HepG2 (cell line): ENCODE results near the gene OSBPL2. TPM values are rescaled to one million over a fixed set of nuclear protein-coding genes. Genes with fewer than 3 reads are reported as not detected.

ENCODE experiments used
- FOXC1 ChIP-seq: sonication (generic); formaldehyde crosslinking; IDR thresholded peaks from 2 replicates; pipeline ENCODE4 v1.8.0; 2022; ENCODE audit warnings: mild to moderate bottlenecking, missing genetic modification reagents, borderline replicate concordance
- KLF13 ChIP-seq: sonication (generic); formaldehyde crosslinking; IDR thresholded peaks from 2 replicates; pipeline ENCODE4 v1.4.0; 2020; ENCODE audit warnings: mild to moderate bottlenecking, missing genetic modification reagents
- NCOA5 ChIP-seq: sonication (generic); formaldehyde crosslinking; IDR thresholded peaks from 2 replicates; pipeline ENCODE4 v1.4.0; 2020; ENCODE audit warnings: missing genetic modification reagents
- NFKB2 ChIP-seq: sonication (generic); formaldehyde crosslinking; IDR thresholded peaks from 2 replicates; pipeline ENCODE4 v1.4.0; 2020; ENCODE audit warnings: missing genetic modification reagents, borderline replicate concordance
- SMAD3 ChIP-seq: sonication (generic); formaldehyde crosslinking; IDR thresholded peaks from 2 replicates; pipeline ENCODE4 v1.4.0; 2020; ENCODE audit warnings: missing genetic modification reagents
- SP4 ChIP-seq: sonication (generic); formaldehyde crosslinking; IDR thresholded peaks from 2 replicates; pipeline ENCODE4 v1.8.1; 2023; ENCODE audit warnings: mild to moderate bottlenecking, missing genetic modification reagents
- SP5 ChIP-seq: IDR thresholded peaks from 2 replicates; pipeline ENCODE4 v1.6.1; 2016; ENCODE audit warnings: low read depth, borderline replicate concordance
- ZBTB20 ChIP-seq: sonication (generic); formaldehyde crosslinking; IDR thresholded peaks from 2 replicates; pipeline ENCODE4 v1.8.1; 2023; ENCODE audit warnings: missing genetic modification reagents, low read depth, mild to moderate bottlenecking, borderline replicate concordance
- ZFX ChIP-seq: sonication (generic); formaldehyde crosslinking; IDR thresholded peaks from 2 replicates; pipeline ENCODE4 v1.4.0; 2020; ENCODE audit warnings: mild to moderate bottlenecking, low read depth, missing genetic modification reagents, moderate library complexity
- ZNF225 ChIP-seq: sonication (generic); formaldehyde crosslinking; IDR thresholded peaks from 2 replicates; pipeline ENCODE4 v1.4.0; 2020; ENCODE audit warnings: mild to moderate bottlenecking, missing genetic modification reagents
- ZSCAN22 ChIP-seq: sonication (generic); formaldehyde crosslinking; IDR thresholded peaks from 2 replicates; pipeline ENCODE4 v1.4.0; 2020; ENCODE audit warnings: mild to moderate bottlenecking, missing genetic modification reagents
- ZSCAN31 ChIP-seq: sonication (generic); formaldehyde crosslinking; IDR thresholded peaks from 2 replicates; pipeline ENCODE4 v1.5.0; 2020; ENCODE audit warnings: low read depth, mild to moderate bottlenecking, missing genetic modification reagents
- polyA plus RNA-seq, 8 experiments: library from polyadenylated mRNA; depleted of rRNA in 3 of 8; stranded (reverse) in 7 of 8; unstranded in 1 of 8; fragments of >200 nt; fragmentation: Illumina TruSeq in 4 of 8; extraction: Trizol in 4 of 8; gene quantifications; 2 replicates each; pipeline versions ENCODE4 v1.2.1 to v1.2.3, GENCODE V29; 2011 to 2016; ENCODE audit warnings: low read depth in 4 of 8, missing spikeins in 1 of 8, mixed read lengths in 1 of 8; ENCODE audit not compliant: insufficient read depth in 1 of 8
- total RNA-seq, 5 experiments: library from RNA; depleted of rRNA; stranded (reverse); fragments of >200 nt; fragmentation: Illumina TruSeq; extraction: Trizol; gene quantifications; 2 replicates each; pipeline ENCODE4 v1.2.3, GENCODE V29; 2016; ENCODE audit warnings: low read depth in 1 of 5
- TF ChIP-seq, protein P1 (sequence below): fragments of 450-650 bp; IDR thresholded peaks from 2 replicates; pipeline ENCODE4 v1.6.1; 2017; ENCODE audit warnings: mild to moderate bottlenecking
- TF ChIP-seq, protein P2 (sequence below): sonication (generic); formaldehyde crosslinking; IDR thresholded peaks from 2 replicates; pipeline ENCODE4 v1.8.1; 2023; ENCODE audit warnings: mild to moderate bottlenecking, missing genetic modification reagents
- TF ChIP-seq, protein P3 (sequence below): IDR thresholded peaks from 2 replicates; pipeline ENCODE4 v1.6.1; 2016; ENCODE audit warnings: low read depth
- TF ChIP-seq, protein P4 (sequence below): sonication (generic); formaldehyde crosslinking; IDR thresholded peaks from 2 replicates; pipeline ENCODE4 v1.5.0; 2020; ENCODE audit warnings: mild to moderate bottlenecking, missing genetic modification reagents
- TF ChIP-seq, protein P5 (sequence below): sonication (generic); formaldehyde crosslinking; IDR thresholded peaks from 2 replicates; pipeline ENCODE4 v1.4.0; 2020; ENCODE audit warnings: missing genetic modification reagents; ENCODE audit errors: not compliant biosample characterization

Gene OSBPL2
- total and polyA plus RNA-seq, 2 of the 13 experiments (the other 11 are each of a cell fraction or from before 2014, with no cell fraction given): 18.5 to 37.4 TPM

DNA sequence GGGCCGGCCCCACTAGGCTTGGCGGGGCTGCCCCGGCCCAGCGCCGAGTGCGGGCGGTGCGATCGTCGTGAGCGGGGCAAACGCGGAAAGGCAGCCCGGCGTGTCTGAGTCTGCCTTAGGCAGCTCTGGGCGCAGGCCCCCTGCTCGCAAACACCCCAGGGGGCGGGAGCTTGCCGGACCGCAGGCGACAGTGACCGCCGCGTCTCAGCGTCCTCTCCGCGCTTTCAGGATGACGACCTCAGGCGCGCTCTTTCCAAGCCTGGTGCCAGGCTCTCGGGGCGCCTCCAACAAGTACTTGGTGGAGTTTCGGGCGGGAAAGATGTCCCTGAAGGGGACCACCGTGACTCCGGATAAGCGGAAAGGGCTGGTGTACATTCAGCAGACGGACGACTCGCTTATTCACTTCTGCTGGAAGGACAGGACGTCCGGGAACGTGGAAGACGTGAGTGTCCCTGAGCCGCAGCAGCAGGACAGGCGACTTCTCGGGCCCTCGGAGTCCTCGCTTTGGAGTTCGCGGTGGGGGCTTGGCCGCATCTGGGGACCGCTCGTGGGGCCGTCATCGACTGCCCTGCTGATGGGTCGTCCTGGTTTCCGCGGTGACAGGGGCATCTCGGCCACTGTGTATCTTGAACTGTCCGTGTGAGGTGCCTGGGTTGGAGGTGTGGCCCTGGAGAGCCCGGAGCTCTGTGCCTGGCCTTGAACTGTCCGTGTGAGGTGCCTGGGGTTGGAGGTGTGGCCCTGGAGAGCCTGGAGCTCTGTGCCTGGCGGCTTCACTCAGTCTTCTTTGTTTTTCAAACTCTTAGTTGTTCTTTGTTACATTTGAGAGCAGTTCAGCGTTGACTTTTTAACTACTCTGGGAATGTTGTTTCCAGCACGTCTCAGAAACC is 65.3 kb downstream of the OSBPL2 start (continued):
- TF ChIP-seq, protein P1, sequence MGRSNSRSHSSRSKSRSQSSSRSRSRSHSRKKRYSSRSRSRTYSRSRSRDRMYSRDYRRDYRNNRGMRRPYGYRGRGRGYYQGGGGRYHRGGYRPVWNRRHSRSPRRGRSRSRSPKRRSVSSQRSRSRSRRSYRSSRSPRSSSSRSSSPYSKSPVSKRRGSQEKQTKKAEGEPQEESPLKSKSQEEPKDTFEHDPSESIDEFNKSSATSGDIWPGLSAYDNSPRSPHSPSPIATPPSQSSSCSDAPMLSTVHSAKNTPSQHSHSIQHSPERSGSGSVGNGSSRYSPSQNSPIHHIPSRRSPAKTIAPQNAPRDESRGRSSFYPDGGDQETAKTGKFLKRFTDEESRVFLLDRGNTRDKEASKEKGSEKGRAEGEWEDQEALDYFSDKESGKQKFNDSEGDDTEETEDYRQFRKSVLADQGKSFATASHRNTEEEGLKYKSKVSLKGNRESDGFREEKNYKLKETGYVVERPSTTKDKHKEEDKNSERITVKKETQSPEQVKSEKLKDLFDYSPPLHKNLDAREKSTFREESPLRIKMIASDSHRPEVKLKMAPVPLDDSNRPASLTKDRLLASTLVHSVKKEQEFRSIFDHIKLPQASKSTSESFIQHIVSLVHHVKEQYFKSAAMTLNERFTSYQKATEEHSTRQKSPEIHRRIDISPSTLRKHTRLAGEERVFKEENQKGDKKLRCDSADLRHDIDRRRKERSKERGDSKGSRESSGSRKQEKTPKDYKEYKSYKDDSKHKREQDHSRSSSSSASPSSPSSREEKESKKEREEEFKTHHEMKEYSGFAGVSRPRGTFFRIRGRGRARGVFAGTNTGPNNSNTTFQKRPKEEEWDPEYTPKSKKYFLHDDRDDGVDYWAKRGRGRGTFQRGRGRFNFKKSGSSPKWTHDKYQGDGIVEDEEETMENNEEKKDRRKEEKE: no peak
- TF ChIP-seq ZBTB20 (CRISPR knock-in tag): 0 out of 2 replicates have a peak, but pooled peaks have one; percentile 17
- no peak for TF ChIP-seq SMAD3
- TF ChIP-seq, protein P2, sequence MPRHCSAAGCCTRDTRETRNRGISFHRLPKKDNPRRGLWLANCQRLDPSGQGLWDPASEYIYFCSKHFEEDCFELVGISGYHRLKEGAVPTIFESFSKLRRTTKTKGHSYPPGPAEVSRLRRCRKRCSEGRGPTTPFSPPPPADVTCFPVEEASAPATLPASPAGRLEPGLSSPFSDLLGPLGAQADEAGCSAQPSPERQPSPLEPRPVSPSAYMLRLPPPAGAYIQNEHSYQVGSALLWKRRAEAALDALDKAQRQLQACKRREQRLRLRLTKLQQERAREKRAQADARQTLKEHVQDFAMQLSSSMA (CRISPR knock-in tag): peak; percentile 78; the same call in 1 of the 2 replicates
- no peak for TF ChIP-seq ZSCAN22
- TF ChIP-seq SP5 (CRISPR knock-in tag): peak; percentile 49; the same call in 1 of the 2 replicates
- TF ChIP-seq NCOA5 (CRISPR knock-in tag): peak; percentile 68; the same call in 1 of the 2 replicates
- TF ChIP-seq ZFX (CRISPR knock-in tag): peak; percentile 33; the same call in 1 of the 2 replicates
- TF ChIP-seq NFKB2: peak; percentile 36; the same call in 1 of the 2 replicates
- TF ChIP-seq, protein P3, sequence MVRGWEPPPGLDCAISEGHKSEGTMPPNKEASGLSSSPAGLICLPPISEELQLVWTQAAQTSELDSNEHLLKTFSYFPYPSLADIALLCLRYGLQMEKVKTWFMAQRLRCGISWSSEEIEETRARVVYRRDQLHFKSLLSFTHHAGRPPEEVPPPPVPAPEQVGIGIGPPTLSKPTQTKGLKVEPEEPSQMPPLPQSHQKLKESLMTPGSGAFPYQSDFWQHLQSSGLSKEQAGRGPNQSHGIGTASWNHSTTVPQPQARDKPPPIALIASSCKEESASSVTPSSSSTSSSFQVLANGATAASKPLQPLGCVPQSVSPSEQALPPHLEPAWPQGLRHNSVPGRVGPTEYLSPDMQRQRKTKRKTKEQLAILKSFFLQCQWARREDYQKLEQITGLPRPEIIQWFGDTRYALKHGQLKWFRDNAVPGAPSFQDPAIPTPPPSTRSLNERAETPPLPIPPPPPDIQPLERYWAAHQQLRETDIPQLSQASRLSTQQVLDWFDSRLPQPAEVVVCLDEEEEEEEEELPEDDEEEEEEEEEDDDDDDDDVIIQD (CRISPR knock-in tag): 0 out of 2 replicates have a peak, but pooled peaks have one; percentile 37
- TF ChIP-seq FOXC1: peak; percentile 56; the same call in 1 of the 2 replicates
- TF ChIP-seq, protein P4, sequence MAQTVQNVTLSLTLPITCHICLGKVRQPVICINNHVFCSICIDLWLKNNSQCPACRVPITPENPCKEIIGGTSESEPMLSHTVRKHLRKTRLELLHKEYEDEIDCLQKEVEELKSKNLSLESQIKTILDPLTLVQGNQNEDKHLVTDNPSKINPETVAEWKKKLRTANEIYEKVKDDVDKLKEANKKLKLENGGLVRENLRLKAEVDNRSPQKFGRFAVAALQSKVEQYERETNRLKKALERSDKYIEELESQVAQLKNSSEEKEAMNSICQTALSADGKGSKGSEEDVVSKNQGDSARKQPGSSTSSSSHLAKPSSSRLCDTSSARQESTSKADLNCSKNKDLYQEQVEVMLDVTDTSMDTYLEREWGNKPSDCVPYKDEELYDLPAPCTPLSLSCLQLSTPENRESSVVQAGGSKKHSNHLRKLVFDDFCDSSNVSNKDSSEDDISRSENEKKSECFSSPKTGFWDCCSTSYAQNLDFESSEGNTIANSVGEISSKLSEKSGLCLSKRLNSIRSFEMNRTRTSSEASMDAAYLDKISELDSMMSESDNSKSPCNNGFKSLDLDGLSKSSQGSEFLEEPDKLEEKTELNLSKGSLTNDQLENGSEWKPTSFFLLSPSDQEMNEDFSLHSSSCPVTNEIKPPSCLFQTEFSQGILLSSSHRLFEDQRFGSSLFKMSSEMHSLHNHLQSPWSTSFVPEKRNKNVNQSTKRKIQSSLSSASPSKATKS (CRISPR knock-in tag): no peak; the same call in 1 of the 2 replicates
- peak; percentile 59; the same call in 1 of the 2 replicates for TF ChIP-seq ZSCAN31 (CRISPR knock-in tag)
- TF ChIP-seq KLF13: peak; percentile 73; the same call in 1 of the 2 replicates
- TF ChIP-seq, protein P5, sequence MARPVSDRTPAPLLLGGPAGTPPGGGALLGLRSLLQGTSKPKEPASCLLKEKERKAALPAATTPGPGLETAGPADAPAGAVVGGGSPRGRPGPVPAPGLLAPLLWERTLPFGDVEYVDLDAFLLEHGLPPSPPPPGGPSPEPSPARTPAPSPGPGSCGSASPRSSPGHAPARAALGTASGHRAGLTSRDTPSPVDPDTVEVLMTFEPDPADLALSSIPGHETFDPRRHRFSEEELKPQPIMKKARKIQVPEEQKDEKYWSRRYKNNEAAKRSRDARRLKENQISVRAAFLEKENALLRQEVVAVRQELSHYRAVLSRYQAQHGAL (CRISPR knock-in tag): peak; percentile 52
- peak; percentile 64; the same call in 1 of the 2 replicates for TF ChIP-seq ZNF225 (CRISPR knock-in tag)
- TF ChIP-seq SP4 (CRISPR knock-in tag): 0 out of 2 replicates have a peak, but pooled peaks have one; percentile 58
